Activated CD8-positive, alpha-beta memory T cell treated with anti-CD3 and anti-CD28 coated beads for 24 hours (primary cell): ENCODE data around the gene GRAMD2A.

Source experiments
- DNase-seq: peaks from one replicate; pipeline ENCODE4 v3.0.0-alpha.2; 2020

Gene GRAMD2A

GRCh38 chr15:72163719-72164118 lies 33.9 kb downstream of the GRAMD2A start:
- DNase-seq, result no peak

- DNase-seq, result no peak
Measured at GRCh38 chr15:72162569-72162968, 35.0 kb downstream of the GRAMD2A start.

GRCh38 chr15:72161361-72162132 lies 36.0 kb downstream of the GRAMD2A start:
- DNase-seq, result no peak

GRCh38 chr15:72160696-72161245 lies 36.8 kb downstream of the GRAMD2A start:
- DNase-seq, result no peak

GRCh38 chr15:72156928-72157327 lies 40.7 kb downstream of the GRAMD2A start:
- no peak for DNase-seq

- peak; percentile 93 for DNase-seq
Measured at GRCh38 chr15:72155635-72156616, 41.7 kb downstream of the GRAMD2A start.

GRCh38 chr15:72155003-72155621 lies 42.5 kb downstream of the GRAMD2A start:
- DNase-seq, result no peak

- DNase-seq, result no peak
Measured at GRCh38 chr15:72154316-72154715, 43.3 kb downstream of the GRAMD2A start.

GRCh38 chr15:72153269-72154000 lies 44.2 kb downstream of the GRAMD2A start:
- DNase-seq, result no peak

GRCh38 chr15:72147418-72147817 lies 50.2 kb downstream of the GRAMD2A start:
- DNase-seq, result no peak

GRCh38 chr15:72146934-72147333 lies 50.7 kb downstream of the GRAMD2A start:
- no peak for DNase-seq

- DNase-seq, result no peak
Measured at GRCh38 chr15:72146221-72146620, 51.4 kb downstream of the GRAMD2A start.

GRCh38 chr15:72141171-72142084 lies 56.2 kb downstream of the GRAMD2A start:
- no peak for DNase-seq

- DNase-seq, result no peak
Measured at GRCh38 chr15:72140088-72140487, 57.5 kb downstream of the GRAMD2A start.

GRCh38 chr15:72139667-72140066 lies 57.9 kb downstream of the GRAMD2A start:
- DNase-seq, result no peak

GRCh38 chr15:72136170-72137051 lies 61.2 kb downstream of the GRAMD2A start:
- DNase-seq, result no peak

GRCh38 chr15:72135719-72136118 lies 61.9 kb downstream of the GRAMD2A start:
- no peak for DNase-seq

GRCh38 chr15:72133211-72133610 lies 64.4 kb downstream of the GRAMD2A start:
- DNase-seq, result no peak

- DNase-seq, result no peak
Measured at GRCh38 chr15:72131922-72132321, 65.7 kb downstream of the GRAMD2A start.

GRCh38 chr15:72130272-72130671 lies 67.3 kb downstream of the GRAMD2A start:
- DNase-seq, result no peak
